T1000 (cell line): ENCODE results near the gene PBRM1.
"Not testable (repeated sequence)": the region's sequence is repeated elsewhere in the genome, so short reads cannot be mapped to it uniquely, and the experiment has no call there.

Source experiments
- DNase-seq: peaks from one replicate; lab custom pipeline; 2025; ENCODE audit warnings: mixed read lengths; lab: John Stamatoyannopoulos, UW

The PBRM1 gene

DNA sequence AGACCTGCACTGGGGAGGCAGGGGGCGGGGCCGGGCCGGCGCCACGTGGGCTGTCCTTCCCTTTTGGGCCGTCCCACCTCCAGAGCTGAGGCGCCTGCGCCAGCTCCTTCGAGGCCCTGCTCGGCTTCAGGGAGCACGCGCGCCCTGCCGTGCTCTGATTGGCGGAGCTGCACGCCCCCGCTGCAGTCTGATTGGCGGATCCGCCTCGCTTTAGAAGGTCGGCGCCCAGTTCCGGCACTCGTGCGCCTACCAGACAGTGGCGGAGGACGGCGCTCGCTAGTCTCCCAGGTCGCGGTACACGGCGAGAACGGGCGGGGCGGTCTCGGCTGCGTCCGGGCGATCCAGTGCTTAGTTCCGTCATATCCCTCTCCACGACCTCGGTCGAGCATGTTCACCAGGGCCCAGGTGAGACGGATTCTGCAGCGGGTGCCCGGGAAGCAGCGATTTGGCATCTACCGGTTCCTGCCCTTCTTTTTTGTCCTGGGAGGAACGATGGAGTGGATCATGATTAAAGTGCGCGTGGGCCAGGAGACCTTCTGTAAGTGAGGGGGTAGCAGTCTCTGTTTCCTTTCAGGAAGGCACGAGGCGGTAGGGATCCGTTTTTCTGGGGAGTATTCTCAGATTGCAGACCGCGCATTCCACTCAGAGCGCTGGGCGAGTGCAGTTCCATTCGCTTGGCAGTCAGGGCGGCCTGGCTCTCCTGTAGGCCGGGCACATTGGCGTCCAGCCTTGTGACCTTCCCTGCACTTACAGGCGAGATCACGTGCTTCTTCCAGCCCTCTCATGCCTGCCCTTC lies 149.1 kb downstream of the PBRM1 start, which contains the start of gene UQCC5:
Gene UQCC5, plus strand, starts transcription at position 237 of the 796 bp plus-strand sequence. Its CDS starts 151 bp downstream, at position 388.
- DNase-seq = peak; percentile 96

DNA sequence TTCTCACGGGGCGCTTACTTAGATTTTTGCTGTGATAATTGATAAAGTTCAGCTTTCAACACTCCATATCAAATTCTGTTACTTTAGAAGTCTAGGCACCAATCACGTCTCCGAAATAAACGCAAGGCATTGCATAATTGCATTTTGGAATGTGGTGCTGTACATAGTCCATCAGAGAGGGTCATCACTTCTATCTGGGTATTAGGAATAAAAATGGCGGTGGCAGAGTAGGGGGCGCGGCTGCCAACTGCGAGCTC lies 149.7 kb downstream of the PBRM1 start:
- no peak for DNase-seq

DNA sequence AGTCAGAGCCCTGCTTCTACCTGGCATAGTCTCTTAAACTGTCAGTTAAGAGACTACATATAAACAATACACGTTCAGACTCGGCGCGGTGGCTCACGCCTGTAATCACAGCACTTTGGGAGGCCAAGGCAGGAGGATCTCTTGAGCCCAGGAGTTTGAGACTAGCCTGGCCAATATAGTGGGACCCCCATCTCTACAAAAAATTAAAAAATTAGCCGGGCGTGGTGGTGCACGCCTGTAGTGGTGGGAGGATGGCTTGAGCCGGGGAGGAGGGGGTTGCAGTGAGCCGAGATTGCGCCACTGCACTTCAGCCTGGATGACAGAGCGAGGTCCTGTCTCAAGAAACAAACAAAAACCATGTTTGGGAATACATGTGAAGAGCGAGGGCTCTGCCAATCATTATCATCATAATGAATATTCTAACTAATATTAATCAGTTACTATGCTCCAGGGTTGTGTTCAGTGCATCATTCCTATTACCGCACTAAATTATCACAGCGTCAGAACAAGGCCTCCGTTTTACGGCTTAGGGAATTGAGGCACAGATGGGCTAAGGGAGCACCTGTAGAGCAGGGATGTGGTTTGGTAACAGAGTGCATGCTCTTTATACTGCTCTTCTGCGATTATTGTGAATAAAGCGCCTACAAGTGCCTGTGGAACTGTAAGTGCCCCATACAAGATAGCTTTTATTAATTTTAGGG lies 150.2 kb downstream of the PBRM1 start:
- DNase-seq = no peak

DNA sequence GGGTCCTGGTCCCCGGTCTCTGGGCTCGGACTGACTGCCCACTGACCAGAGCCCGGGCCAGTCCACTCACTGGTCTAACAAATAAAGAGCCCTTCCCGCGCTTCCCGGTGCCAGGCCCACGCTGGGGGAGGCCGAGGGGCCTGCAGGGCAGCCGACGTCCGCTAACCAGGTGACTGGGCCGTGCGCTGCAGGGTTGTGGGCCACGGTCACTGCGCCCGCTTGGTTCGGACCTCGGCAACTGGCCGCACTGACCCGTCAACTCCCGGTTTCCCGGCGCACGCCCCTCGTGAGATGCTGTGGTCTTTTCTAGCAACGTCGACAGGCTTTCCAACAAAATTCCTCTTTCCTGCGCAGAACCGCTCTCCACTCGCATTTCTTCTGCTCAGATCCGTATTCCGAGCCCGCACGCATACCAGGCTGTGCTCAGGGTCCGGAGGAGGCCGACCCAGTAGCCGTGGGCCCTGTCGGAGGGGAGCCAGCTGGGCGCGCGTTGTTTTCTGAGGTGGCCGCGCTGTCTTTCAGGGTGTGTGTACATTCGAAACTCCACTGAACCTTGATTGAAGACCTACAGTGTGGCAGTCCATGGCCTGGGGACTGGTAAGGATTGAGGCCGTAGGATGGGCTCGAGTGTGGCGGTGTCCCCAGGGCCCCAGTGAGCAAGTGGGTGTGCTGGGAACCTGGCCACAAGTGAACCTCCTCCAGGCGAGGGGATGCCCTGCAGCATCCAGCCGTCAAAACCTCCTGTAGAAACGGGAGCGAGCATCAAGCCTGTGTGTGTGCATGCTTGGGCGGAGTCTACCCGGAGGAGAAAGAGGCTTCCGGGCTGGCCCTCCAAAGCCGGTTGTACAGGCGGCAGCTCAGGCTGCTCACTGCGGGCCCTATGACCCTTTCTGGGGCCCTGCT lies 151.2 kb downstream of the PBRM1 start:
- DNase-seq = no peak

DNA sequence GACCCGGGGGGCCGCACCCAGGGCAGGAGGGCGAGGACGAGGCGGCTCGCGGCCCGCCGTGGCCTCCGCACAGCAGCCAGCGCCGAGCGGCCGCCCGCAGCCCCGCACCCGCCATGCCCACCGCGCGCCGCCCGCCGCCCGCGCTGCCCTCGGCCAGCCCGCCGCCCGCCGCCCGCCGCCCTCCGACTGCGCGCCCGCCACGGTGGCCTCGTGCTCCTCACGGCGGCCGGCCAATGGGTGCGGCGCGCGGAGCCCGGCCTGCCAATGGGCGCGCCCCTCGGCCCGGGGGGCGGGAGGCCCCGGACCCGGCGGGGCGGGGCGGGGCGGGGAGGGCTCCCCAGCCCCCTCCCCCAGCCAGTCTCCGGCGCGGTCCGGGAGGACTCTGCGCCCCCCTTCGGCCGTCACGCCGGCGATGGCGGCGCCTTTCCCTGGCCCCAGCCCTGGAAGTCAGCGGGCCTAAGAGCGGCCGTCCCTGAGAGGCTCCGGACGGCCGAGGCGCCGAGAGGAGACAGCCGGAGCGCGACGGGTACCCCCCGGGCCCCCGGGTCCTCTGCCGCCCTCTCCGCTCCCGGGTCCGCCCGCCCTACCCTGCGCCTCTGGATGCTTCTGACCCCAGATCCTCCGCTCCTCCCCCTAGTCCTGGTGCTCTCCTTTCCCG lies 152.0 kb downstream of the PBRM1 start, which contains the start of gene NT5DC2:
Gene NT5DC2, minus strand, starts transcription at position 235 of the 658 bp plus-strand sequence. Its CDS starts 120 bp downstream, at position 115.
- DNase-seq = peak; percentile 61

DNA sequence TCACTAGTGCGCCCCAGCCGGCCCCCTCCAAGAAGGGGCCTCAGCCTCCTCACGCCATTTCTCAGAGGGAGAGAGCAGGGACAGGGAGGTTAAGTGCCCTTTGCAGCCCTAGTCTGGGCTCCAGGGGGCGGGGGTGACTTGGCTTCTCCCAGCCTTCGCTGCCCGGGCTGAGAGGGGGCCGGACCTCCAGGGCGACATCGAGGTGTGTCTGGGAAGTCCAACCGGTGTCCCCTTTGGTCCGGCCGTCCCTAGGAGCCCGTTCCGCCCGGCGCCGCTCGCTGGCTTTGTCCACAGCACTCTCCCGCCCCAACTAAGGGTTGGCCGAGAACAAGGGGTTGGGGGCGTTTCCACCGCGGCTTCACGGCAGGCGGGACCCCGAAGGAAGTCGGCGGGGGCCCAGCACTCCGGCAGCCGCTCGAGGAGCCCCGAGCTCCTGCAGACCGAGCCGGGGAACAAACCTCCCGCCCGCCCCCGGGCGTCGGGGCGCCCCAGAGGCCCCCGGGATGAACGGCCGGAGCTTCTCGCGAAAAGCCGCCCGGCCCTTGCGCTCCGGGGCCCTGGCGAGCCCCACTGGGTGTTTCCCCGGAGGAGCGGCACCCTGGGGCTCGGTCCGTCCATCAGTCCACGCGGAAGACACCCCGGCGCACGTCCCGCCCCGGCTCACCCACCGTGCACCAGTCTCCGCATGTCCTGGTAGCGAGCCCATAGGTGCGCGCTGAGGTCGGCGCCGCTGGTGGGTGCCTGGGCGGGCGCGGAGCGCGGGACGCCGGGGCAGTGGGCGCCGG lies 152.7 kb downstream of the PBRM1 start:
- DNase-seq = no peak

DNA sequence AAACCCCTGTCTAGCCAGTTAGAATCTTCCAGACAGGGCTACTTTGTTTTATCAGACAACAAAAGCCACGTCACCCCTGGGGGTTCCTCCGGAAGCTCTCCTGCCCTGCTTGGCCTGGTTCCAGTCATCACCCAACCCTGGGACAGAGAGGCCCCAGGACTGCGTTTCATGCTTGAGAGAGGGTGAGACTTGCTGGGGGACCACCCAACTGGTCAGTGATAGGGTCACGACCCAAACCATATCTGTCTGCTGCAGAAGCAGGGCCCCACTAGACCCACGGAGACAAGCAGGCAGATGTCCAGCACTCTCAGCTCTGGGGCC lies 153.2 kb downstream of the PBRM1 start:
- DNase-seq = peak; percentile 33

- no peak for DNase-seq
These were observed 153.7 kb downstream of the PBRM1 start for GRCh38 chr3:52531860-52532516.

DNA sequence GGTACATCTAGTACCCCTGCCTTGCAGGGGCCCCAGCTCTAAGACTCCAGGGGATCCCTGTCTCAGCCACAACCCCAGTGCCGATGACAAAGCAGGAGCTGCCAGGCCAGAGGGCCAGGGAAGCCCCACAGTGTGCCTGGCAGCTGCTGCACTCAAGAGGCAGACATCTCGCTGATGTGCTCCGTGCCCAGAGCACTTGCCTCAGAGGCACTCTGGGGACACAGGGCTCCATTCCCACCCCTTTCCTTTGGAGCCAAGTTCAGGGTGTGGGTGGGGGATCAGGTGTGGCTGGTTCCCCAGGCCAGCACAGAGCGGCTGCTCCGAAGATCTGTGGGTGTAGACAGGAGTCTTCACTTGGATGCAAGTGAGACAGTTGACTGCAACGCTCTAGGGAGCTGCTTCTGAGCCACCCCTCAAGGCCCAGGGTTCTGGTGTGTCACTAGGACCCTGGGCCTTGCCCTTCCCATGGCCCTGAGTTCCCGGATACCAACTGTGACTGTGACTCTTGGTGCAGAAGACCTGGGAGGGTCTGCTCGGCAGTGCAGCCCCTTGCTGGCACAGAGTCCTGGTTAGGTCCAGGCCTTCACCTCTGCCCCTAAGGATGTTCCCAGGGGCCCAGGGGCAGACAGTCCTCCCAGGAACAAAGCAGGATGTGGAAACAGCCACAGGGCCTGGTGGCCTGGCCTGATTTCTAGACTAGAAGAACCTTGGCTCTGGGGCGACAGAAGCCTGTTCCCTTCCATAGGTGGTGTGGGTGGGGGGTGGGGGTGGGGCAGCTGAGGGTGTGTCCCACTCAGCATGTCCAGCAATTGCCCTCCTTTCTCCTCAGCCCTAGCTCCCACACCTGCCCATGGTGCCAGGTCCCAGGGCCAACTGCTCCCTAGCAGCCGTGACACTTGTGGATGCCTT lies 154.5 kb downstream of the PBRM1 start:
- DNase-seq = no peak

GRCh38 chr3:52529376-52530333 lies 156.1 kb downstream of the PBRM1 start:
- no peak for DNase-seq

GRCh38 chr3:52528586-52529375 lies 156.9 kb downstream of the PBRM1 start:
- no peak for DNase-seq

GRCh38 chr3:52527732-52528585 lies 157.8 kb downstream of the PBRM1 start:
- no peak for DNase-seq

DNA sequence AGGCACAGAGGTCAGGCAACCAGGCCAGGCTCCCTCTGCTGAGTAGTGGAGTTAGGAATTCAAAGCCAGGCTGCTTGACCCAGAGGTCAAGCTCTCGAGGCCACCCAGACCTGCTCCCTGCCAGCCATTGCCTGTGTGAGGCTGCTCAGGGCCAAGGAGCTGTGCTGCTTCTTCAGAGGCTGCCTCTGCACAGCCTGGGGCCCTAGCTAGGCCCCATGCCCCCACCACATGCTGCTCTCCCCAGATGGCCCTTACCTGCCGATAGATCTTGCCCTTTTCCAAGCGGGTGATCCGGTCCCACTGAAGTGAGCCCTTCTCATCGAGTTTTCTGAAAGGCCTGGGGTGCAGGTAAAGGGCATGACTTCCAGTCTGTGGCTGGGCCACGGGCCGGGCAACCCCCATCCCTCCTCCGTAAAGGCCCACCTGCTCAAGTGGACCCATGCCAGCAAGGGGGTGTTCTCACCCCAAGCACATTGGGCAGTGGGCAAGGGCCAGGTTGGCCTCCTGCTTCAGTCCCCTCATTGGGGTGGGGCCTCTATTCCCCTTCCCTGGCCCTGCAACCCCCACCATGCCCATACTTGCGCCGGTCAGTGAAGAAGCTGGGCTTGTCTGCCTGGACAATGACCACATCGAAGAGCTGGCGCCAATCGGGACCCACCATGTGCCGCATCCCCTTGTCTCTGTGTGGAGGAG lies 158.5 kb downstream of the PBRM1 start:
- DNase-seq = no peak

DNA sequence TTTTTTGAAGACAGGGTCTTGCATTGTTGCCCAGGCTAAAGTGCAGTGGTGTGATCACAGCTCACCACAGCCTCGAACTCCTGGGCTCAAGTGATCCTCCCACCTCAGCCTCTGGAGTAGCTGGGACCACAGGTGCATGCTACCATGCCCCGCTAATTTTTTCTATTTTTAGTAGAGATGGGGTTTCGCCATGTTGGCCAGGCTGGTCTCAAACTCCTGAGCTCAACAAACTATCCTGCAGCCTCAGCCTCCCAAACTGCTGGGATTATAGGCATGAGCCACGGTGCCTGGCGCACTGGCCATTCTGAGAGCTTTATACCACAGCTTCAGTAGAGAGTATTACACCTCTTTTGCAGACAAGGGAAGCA lies 159.1 kb downstream of the PBRM1 start:
- DNase-seq = not testable (repeated sequence)

- DNase-seq = no peak
These were observed 159.8 kb downstream of the PBRM1 start for GRCh38 chr3:52525680-52526561.
